Type B pancreatic cell (in vitro differentiated cells): ENCODE measurements around the gene FER. TPM values are rescaled to one million over a fixed set of nuclear protein-coding genes. Genes with fewer than 3 reads are reported as not detected.
"Not testable (repeated sequence)": the region's sequence is repeated elsewhere in the genome, so short reads cannot be mapped to it uniquely, and the experiment has no call there.

ENCODE experiments used
- DNase-seq: peaks from one replicate; pipeline ENCODE4 v3.0.0; 2021; ENCODE audit warnings: mixed read lengths; ENCODE audit not compliant: unreplicated experiment; ENCODE audit errors: extremely low spot score
- H3K27ac Mint-ChIP-seq: 2 replicates; pipeline ENCODE4 v1.8.0; 2021; ENCODE audit warnings: mild to moderate bottlenecking, mixed read lengths
- H3K27me3 Mint-ChIP-seq: 2 replicates; pipeline ENCODE4 v1.8.0; 2021; ENCODE audit warnings: mixed read lengths
- H3K36me3 Mint-ChIP-seq: 2 replicates; pipeline ENCODE4 v1.8.0; 2021; ENCODE audit warnings: mixed read lengths
- H3K4me1 Mint-ChIP-seq: one replicate; pipeline ENCODE4 v1.8.0; 2021; ENCODE audit warnings: mixed read lengths; ENCODE audit not compliant: unreplicated experiment
- H3K4me3 Mint-ChIP-seq: 2 replicates; pipeline ENCODE4 v1.8.0; 2021; ENCODE audit warnings: mild to moderate bottlenecking, mixed read lengths
- H3K9me3 Mint-ChIP-seq: 2 replicates; pipeline ENCODE4 v1.8.0; 2021; ENCODE audit warnings: mixed read lengths
- CTCF ChIP-seq: fragments of 200-600 bp; sonication (generic); conservative IDR thresholded peaks from 2 replicates; pipeline ENCODE4 v1.5.0; 2021; ENCODE audit warnings: antibody characterized with exemption, mild to moderate bottlenecking
- total RNA-seq: library from RNA; stranded (reverse); gene quantifications from 2 replicates; pipeline ENCODE4 v1.2.1, GENCODE V29; 2021; ENCODE audit warnings: low replicate concordance

The FER gene
- total RNA-seq, 1 donor from 2014 or later = 29.7 TPM

DNA sequence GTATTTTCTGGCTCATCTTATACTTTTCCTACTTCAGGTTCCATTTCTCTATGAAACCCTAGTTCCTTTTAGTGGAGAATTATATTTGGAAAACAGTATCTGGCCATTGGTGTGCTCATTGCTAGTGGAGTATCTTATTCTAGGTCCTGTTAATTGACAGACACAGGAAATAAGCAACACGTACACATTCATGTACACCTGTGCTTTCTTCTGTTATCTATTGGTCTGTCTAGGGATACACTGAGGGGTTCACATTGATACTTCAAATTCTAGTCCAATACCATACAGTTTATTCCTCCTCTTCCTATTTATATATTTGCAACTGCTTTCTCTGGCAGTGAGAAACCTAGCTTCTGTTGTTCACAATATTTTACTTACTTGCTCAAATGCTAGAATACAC lies 110.2 kb downstream of the FER start:
- H3K9me3 Mint-ChIP-seq = no peaks in the 10 kb centered on the region

DNA sequence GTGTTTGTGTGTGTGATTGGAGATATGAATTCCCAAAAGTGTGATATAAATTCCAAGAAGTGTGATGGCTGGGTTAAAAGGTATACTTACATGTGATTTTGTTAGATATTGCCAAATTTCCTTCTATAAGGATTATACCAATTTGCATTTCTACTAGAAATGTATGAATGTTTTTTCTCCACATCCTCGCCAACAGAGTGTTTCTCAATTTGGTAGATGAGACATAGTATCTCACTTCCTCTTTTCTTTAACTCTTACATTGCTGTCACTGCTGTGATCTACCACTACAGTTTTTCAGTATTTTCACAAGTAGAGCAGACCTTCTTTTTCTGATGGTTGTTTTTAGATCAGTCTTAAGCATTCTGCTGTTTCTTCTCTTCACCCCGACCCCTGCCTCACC lies 111.3 kb downstream of the FER start:
- Mint-ChIP-seq H3K4me1 (no peaks in the 10 kb centered on the region), H3K27ac (no peak overlapping the region), H3K36me3 (peaks cover 3% of the 10 kb centered on the region), H3K27me3 (no peaks in the 10 kb centered on the region), H3K4me3 (no peak overlapping the region), H3K9me3 (no peaks in the 10 kb centered on the region)
- TF ChIP-seq CTCF = no peak
- DNase-seq = no peak

More for the DNA sequence above, 110.2 kb downstream of the FER start:
- no peak for TF ChIP-seq CTCF
- Mint-ChIP-seq H3K4me1 (no peaks in the 10 kb centered on the region), H3K4me3 (no peak overlapping the region), H3K36me3 (peaks cover 3% of the 10 kb centered on the region), H3K27ac (no peak overlapping the region), H3K27me3 (no peaks in the 10 kb centered on the region)
- DNase-seq = no peak

DNA sequence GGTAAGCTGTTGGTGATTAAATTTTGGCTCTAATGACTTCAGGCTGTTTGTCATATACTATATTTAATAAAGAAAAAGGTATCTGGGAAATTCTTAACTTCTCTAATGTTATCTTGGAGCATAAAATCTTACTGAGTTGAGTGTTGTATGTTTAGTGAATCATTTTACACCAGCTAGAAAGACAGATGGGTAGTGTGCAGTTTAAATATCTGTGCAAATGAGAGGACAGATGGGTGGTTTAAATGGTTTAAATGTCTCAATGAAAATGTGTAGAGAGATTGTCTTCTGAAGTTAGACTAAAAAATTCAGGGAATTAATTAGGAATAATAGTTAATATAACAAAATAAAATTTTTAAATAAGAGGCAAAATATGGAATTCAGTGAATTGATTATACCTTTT lies 114.5 kb downstream of the FER start:
- H3K4me3 Mint-ChIP-seq = no peak overlapping the region
- no peaks in the 10 kb centered on the region for H3K27me3 Mint-ChIP-seq
- no peak for TF ChIP-seq CTCF
- H3K27ac Mint-ChIP-seq = no peak overlapping the region
- DNase-seq = no peak
- H3K9me3 Mint-ChIP-seq = no peaks in the 10 kb centered on the region
- H3K4me1 Mint-ChIP-seq = no peaks in the 10 kb centered on the region
- peaks cover 8% of the 10 kb centered on the region for H3K36me3 Mint-ChIP-seq

DNA sequence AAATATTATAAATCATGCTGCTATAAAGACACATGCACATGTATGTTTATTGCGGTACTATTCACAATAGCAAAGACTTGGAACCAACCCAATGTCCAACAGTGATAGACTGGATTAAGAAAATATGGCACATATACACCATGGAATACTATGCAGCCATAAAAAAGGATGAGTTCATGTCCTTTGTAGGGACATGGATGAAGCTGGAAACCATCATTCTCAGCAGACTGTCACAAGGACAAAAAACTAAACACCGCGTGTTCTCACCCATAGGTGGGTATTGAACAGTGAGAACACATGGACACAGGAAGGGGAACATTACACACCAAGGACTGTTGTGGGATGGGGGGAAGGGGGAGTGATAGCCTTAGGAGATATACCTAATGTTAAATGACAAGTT lies 118.4 kb downstream of the FER start:
- H3K4me1 Mint-ChIP-seq, H3K4me3 Mint-ChIP-seq, H3K27me3 Mint-ChIP-seq, H3K27ac Mint-ChIP-seq, H3K9me3 Mint-ChIP-seq, DNase-seq: not testable (repeated sequence)
- peaks cover 13% of the 10 kb centered on the region for H3K36me3 Mint-ChIP-seq

- Mint-ChIP-seq H3K27me3 (no peaks in the 10 kb centered on the region), H3K4me3 (no peak overlapping the region), H3K36me3 (peaks cover 12% of the 10 kb centered on the region), H3K27ac (no peak overlapping the region), H3K4me1 (no peaks in the 10 kb centered on the region), H3K9me3 (no peaks in the 10 kb centered on the region)
- DNase-seq = no peak
- TF ChIP-seq CTCF = no peak
Observed at GRCh38 chr5:108867656-108868055, 120.0 kb downstream of the FER start.

DNA sequence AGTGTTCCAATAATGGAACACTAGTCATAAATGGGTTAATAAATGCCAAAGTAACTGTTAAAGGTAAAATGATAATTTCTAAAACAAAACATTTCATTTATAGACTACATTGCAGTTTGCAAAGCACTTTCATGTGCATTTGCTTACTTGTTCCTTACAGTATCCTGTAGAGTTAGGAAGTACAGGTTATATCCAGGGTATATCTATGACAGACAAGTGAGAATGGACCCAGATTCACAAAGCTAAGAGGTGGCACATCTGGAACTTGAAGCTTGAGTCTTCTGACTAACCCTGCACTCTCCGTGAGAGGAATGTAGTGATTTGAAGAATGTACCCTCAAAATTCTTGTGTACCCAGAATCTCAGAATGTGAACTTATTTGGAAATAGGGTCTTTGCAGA lies 121.4 kb downstream of the FER start:
- H3K4me1 Mint-ChIP-seq = no peaks in the 10 kb centered on the region
- no peak overlapping the region for H3K27ac Mint-ChIP-seq
- H3K4me3 Mint-ChIP-seq = no peak overlapping the region
- peaks cover 10% of the 10 kb centered on the region for H3K36me3 Mint-ChIP-seq
- no peak for DNase-seq
- H3K27me3 Mint-ChIP-seq = no peaks in the 10 kb centered on the region
- H3K9me3 Mint-ChIP-seq = no peaks in the 10 kb centered on the region
- TF ChIP-seq CTCF = no peak
